Colon (tissue), 2 donors: ENCODE data around the gene UMAD1.

Experiments used
- FAIRE-seq: peaks from 2 replicates; lab custom pipeline; 2012; peaks lifted over from hg19 to GRCh38; lab: Jason Lieb, UNC
- donor health status: control.
- donor health status: control.

The UMAD1 gene

DNA sequence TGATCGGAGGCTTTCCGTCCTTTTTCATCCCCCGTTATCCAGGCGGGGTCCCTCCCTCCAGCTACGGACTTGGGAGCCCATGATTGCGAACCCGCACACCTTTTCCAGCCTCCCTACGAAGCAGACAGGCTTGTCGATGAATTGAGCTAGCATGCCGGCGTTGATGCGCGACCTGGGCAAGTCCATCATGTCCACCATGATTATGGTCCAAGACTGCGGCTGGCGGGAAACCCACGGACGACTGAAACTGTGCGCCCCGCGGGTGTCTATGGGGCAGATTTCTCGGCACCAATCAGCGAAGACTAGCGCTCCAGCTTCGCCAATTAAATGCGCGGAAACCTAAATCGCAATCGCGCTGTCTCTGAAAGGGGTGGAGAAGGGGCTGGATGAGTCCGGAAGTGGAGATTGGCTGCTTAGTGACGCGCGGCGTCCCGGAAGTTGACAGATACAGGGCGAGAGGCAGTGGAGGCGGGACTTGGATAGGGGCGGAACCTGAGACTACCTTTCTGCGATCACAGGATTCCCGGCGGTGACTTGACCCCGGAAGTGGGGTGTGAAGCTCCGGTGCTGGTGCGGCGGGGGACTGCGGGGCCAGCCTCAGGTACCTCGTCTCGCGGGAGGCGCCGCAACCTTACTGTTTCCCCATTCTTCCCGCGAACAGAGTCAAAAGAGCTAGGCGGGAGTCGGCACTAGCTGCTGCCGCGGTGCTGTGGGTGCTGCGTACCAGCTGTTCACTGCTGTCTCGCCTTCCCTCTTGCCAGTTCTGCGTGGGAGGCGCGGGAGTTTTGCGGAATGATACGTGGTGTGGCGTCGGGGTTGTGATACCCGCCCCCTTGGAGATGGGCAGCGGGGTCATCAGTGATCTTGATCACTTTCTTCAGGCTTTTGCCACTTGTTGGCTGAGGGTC lies at the start of gene UMAD1:
Gene UMAD1 (plus strand): TSS at position 532 of the 908 bp plus-strand sequence. CDS start 32,620 bp downstream, outside the sequence.
- FAIRE-seq = peak; percentile 86

DNA sequence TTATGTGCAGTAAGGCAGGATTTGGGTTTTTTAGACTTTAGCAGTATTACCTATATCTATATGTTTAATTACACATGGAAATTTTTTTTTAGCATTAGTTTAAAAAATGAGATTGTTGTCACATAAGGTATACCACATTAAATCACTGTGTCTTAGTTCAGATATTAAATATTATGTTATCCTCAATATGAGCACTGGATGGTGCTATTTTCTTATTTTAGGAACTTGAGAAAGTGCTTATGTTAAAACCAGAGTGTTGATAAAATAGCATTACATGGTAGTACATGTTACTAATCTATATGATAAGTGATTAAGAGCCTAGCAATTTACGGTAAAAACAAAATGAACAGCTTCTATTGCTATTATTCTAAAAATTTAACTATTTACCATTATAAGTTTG lies 45.1 kb upstream of the UMAD1 start:
- peak; percentile 58 for FAIRE-seq

DNA sequence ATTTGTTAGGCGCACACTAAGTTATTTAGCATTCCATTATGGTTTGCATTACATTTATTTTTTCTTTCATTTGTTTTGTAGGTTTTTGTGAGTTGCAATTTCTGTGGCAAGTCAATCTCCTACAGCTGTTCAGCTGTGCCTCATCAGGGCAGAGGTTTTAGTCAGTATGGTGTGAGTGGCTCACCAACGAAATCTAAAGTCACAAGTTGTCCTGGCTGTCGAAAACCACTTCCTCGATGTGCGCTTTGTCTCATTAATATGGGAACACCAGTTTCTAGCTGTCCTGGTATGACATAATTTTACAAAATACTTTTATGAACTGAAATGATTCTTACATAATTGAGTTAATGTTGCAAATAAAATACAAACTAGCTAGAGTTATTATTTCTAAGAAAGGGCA lies 44.4 kb upstream of the UMAD1 start:
- FAIRE-seq = no peak

DNA sequence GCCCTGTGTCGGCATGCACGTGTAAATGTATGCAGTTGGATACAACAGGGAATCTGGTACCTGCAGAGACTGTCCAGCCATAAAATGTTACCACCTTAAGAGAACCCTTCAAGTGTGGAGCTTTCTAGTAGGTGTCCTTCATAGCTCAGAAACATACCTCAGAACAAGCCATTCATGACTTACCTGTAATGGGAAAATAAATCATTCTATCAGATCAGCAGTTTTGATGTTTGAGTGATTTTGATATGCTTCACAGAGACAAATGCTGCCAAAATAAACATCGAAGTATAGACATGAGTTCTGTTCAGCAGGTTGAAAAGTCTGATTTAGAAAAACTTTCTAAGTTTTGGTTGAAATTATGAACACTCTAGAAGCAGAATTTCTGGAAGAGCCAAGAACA lies 33.5 kb upstream of the UMAD1 start:
- FAIRE-seq = no peak

DNA sequence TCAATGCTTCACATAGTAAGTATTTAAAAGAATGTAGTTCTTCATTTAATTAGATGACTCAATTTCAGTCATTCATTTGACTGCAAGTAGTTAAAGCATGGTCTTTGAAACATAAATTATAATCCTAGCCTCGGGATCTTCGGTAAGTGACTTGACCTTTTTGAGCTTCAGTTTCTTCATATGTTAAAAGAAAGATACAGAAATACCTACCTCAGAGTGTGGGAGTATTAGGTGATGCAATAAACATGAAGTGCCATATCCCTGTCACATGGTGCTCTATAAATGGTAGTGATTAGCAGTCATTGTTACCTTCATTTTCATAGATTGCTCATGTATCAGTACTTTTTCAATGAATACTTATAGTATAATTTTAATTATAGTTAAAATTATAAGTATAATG lies 31.2 kb upstream of the UMAD1 start:
- no peak for FAIRE-seq

DNA sequence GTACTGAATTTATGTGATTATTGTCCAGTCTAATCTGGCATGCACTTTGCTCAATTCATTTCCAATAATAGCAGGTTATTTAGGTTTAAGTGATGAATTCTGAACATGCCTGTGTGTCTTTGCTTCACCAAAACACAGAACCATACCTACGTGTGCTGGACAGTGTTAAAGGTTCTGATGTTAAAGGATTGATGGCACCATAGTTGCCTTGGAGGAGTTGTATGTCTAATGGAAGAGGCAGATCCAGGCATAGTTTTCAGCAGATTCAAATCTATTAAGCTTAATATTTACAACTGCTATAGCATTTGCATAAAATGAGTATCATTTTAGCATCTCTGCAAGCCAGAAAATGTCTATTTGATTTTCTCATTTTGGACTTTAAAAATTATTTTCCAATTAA lies 28.0 kb upstream of the UMAD1 start:
- no peak for FAIRE-seq

DNA sequence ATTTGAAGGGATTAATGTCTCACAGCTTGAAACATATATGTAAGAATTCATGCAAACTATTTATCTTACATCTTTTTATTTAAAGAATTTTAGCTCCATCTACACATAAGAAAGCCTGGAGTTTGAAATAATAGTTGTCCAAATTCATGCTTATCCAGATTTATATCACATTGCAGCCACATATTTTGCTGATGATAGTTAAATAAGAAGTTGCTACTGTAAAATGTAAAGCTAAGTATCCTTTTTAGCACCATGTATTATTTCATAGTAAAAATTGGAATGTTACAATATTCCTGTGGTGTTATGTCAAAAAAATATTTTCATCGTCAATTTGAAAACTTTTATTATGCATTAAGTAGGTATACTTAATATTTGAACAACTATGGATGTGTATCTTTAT lies 27.3 kb upstream of the UMAD1 start:
- peak; percentile 18 for FAIRE-seq

DNA sequence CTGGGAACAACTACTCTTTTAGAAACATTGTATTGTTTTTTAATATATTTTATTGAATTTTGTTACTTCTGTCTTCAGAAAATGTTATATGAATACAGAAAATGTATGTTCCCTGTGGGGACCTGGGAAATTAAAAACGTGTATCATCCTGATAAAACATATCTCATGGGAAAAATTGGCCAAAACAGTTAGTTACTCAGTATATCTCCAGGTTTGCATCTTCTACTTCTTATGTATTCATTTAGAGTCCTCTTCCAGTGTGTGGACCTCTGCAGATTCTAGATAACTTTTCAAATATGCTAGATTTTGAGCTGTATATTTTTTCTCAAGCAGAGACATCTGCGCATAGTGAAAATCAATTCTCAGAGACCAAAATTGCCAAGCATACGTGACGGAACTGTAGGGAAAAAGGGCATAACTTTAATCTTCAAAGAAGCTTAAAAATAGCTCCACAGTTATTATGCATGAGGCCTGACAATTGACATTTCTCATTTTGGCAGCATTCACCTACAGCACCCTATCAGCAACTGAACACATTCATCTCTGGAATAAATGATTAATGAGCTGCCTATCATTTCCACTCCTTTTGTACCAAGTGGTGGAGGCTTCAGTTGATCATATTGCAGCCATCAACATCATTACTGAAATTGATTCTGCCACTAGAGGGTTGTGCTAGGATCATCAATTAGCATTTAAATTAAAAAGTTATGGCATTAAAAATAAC lies 26.4 kb upstream of the UMAD1 start:
- no peak for FAIRE-seq

DNA sequence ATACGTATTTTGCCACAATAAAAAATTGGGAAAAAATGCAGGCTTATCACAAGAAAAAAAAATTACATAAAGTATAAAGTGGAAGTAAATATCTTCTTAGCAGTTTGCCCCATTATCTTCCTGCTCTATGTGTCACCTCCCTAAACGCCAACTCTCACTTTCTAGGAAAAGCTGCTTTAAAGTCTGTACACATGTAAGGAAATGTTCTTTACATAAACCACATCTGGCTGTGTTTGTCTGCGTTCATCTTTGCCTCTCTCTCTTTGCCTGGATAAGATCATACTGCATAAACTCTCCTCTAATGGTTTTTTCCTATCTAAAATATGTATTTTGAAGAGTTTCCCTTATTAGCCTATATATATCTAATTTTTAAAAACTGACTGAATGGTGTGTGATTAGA lies 23.0 kb upstream of the UMAD1 start:
- FAIRE-seq = no peak

DNA sequence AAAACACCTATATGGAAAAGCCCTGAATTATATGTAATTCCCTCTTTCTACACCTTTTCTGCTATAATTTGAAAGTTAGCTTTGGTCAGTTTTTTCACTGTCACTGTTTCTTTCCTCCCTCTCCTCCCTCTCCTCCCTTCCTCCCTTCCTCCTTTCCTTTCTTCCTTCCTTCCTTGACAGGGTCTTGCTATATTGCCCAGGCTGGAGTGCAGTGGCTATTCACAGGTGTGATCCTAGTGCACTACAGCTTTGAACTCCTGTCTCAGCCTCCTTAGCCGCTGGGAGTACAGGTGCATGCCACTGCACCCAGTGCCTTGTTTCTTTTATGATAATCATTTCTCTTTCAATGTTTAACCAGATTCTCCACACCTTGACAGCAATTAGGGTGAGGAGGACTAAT lies 22.1 kb upstream of the UMAD1 start:
- FAIRE-seq = no peak

DNA sequence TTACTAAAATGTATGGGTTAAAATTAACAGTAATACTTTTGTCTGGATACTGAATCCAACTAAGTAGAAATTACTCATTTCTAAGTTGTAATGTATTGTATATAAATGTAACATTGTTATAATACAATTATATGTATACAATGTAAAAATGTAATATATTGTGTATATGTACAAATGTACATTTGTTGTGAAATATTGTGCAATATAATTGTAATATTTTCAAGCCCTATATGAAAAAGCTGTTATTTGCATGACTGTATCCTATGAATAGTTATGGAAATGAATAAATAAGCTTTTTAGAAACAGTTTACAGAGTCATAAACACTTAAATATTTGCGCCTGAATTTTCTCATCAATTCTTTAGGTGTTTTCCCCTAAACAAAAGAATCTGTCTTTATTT lies 20.3 kb upstream of the UMAD1 start:
- FAIRE-seq = no peak

DNA sequence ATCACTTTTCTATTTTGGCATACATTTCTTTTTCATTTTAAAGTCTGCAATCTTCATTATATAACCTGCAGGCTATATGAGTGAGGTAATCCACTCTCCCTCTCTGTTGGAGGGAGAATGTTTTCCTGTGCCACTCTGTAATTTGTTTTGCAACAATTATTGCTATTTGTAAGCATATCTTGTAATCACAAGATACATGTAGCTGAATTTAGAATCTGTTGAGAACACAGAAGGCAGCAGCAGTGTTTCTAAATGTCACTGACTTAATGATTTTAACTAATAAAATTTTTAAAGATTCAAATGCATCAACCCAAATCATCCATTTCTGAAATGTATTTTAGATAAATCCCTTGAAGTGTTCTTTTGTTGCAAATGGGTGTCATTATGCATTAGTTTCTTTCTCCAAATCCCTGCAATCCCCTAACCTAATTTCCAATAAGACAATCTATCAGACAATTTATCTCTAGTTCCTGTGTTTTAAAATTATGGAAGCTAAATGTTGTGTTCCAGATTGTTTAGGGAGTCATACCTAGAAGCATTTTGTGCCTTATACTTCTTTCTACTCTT lies 19.8 kb upstream of the UMAD1 start:
- FAIRE-seq = no peak

DNA sequence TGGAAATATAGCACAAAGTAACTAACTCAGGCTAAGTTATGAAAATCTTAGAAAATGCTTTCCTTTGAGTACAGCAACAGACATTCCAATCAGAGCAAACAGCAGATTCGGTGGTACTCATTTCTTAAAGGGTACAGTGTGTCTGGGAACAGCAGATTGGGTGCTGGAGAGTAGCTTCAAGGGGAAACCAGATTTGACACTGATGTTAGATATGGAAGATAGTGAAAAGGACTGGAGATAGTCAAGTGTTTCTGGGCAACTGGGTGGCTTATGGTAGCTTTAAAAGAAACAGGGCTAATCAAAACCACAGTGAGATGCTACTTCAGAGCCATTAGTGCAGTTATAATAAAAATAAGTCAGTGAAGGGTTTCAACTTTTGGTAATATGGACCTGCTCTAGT lies 12.1 kb upstream of the UMAD1 start:
- FAIRE-seq = no peak

DNA sequence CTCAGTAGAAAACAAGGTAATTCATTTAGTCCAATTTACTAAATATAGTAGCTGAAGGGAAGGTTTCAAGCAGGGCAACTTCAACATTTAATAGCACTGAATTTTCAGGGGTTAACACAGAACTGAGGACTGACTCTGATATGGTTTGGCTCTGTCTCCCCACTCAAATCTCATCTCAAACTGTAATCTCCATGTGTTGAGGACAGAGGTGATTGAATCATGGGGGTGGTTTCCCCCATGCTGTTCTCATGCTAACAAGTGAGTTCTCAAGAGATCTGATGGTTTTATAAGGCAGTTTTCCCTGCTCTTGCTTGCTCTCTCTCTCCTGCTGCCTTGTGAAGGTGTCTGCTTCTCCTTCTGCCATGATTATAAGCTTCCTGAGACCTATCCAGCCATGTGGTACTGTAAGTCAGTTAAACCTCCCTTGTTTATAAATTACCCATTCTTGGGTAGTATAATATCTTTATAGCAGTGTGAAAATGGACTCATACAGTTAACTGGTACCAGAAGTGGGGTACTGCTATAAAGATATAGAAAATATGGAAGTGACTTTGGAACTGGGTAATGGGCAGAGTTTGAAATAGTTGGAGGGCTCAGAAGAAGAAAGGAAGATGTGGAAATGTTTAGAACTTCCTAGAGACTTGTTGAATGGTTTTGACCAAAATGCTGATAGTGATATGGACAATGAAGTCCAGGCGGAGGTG lies 9.8 kb upstream of the UMAD1 start:
- no peak for FAIRE-seq

DNA sequence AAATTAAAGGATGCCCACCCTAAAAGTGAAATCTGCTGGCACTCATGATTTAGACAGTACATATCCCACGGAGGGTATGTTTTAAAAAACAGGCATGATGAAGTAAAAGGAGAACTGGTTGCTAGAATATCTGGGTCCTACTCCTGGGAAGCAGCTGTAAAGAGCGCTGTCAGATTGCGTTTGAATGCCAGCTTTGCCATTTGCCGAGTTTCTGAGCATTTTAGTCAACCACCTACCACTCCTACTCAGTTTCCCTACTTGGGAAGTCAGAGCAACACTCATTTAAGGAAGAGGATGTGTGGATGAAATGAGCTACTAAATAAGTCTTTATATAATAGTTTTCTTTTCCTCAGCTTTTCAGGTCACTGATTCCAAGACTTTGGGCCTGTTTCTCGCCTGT lies 1.1 kb upstream of the UMAD1 start:
- FAIRE-seq = no peak

DNA sequence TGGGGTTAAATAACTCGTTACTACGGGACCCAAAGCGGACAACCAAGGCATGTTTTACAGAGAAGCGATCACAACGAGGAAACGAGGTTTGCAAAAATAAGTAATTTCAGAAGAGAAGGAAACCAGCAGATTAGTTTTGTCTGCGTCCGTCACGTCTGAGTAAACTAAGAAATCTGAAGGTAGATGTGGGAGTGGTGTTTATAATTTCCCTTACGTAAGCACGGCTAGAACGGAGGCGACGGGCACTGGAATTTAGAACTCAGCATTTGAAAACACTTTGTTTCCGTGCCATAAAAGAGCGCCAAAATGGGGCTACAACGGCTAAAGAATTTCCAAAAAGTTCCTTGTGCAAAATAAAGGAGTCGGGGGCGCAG lies 718 bp upstream of the UMAD1 start:
- no peak for FAIRE-seq

DNA sequence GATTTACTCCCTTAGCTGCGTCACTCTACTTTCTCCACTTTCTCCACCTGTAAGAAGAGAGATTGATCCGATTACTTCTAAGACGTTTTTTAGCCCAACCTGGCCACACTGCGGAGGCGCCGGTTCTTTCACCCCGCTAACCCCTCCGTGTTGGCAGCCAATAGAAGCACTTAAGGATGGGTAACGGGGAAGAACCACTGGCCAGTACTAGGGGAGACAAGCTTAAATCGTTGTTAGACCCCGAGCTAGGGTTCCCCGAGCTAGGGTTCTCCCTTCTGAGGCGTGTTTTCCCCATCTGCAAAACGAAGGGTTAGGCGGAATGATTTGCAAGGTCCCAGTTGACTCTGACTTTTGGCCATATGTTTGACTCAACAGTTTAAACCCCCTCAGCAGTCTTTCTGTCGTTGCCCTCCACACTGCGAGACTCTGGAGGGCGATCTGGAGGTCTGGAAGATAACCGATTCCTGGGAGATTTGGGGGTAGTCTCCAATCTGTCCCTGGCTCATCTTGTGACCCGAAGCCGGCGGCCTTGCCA lies 644 bp downstream of the UMAD1 start:
- FAIRE-seq = no peak

DNA sequence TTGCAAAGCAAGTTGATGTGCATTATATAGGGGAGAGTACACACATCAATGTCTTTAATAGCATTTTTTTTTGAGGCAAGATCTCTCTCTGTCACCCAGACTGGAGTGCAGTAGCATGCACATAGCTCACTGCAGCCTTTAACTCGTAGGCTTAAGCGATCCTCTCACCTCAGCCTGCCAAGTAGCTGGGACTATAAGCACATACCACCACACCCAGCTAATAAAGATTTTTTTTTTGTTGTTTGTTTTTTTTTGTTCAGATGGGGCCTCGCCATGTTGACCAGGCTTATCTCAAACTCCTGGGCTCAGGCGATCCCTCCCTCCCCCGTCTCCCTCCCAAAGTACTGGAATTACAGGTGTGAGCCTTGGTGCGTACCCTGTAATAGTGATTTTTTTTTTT lies 1.5 kb downstream of the UMAD1 start:
- FAIRE-seq = no peak

DNA sequence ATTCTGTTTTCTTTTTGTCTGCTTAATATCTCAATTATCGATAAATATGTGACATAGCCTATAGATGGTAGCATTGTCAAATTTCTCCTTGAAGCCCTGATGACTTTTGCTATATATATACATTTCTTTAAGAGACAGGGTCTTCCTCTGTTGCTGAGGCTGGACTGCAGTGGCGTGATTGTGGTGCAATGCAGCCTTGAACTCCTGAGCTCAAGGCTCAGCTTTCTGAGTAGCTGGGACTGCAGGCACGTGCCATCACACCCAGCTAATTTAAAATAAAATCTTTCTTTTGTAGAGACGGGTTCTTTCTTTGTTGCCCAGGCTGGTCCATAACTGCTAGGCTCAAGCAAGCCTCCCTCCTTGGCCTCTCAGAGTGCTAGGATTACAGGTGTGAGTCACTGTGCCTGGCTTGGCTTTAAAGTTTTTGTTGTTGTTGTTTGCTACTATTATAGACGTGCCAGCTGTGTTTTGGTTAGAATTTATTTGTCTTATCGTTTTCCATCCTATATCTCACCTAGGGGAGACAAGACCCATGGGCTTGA lies 7.0 kb downstream of the UMAD1 start:
- FAIRE-seq = no peak

DNA sequence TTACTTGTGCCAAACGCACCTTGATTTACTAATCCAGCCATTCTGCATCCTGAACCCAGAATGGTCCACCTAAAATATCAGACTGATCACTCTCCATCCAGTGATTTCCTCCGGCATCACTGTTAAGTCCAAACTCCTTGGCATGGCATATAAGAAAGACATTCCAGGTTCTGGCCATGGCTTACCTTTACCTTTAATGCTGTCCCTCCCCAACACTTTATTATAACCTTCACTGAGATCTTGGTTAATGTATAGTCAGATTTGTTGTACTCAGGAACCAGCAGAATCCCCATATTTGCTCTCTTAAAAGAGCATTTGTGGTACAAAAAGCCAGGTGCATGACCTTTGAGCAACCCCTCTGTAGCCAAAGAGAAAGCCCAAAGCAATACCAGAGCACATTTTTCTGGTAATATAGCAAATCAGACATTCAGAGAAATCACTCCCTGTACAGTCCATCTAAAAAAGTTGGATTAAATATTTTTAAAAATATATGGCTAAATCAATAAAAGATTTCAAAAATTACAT lies 10.2 kb downstream of the UMAD1 start:
- FAIRE-seq = no peak

DNA sequence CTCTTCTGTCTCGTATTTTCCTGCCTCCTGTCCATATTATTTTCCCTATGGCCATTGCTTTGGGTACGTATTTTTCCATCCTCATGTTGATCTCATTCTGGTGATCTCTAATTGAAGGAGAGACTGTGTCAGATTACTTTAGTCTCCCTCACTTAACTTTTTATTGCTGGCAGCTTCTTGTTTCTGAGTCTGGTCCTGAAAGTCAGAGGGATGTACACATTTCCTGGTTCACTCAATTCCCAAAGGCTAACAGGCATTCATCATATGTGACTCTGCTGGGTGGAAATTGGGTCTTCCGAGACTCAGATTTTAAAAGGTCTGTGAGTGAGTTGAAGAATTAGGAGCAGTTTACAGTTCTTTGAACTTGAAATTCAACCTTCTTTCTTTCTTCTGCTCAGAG lies 10.9 kb downstream of the UMAD1 start:
- FAIRE-seq = no peak
